HCT116 (cell line): ENCODE measurements around the gene SNTG2. TPM values are rescaled to one million over a fixed set of nuclear protein-coding genes. Genes with fewer than 3 reads are reported as not detected.
A peak's percentile ranks its signal among the peaks of the same experiment; 100 is the strongest.

ENCODE experiments used
- ATAC-seq: fragments of 200-7000 bp; cut with Tn5 transposase; 2 replicates; pipeline ENCODE4 v1.9.1; 2020; ENCODE audit warnings: mild to moderate bottlenecking, moderate library complexity
- BruUV-seq: library from RNA; stranded (reverse); fragments of 400-500 nt; replicated peaks from 2 replicates; lab custom pipeline; 2021; lab: Mats Ljungman, UMichigan
- CTCF ChIA-PET: fragments of 300-600 bp; sonication (Branson Sonifier 250); formaldehyde crosslinking; loops from one replicate; lab custom pipeline; 2021; ENCODE audit warnings: antibody characterized with exemption; lab: Charles Lee
- POLR2A ChIA-PET: fragments of 300-600, 350-600 bp; sonication (Branson Sonifier 250); formaldehyde crosslinking; loops from one replicate; lab custom pipeline; 2021; ENCODE audit warnings: antibody characterized with exemption; lab: Charles Lee
- RAD21 ChIA-PET, 2 experiments: fragments of 300-600 bp; sonication (Branson Sonifier 250); formaldehyde crosslinking; loops; one replicate each; lab custom pipeline; 2023; ENCODE audit warnings: low total read pairs in 2 of 2; ENCODE audit not compliant: uncharacterized antibody in 2 of 2, unreplicated experiment in 2 of 2, low non-redundant PET in 1 of 2; lab: Charles Lee
- DNase-seq: peaks from one replicate; pipeline ENCODE4 v3.0.0-alpha.2; 2010; ENCODE audit warnings: low read depth, low spot score
- H2AFZ ChIP-seq: fragments of 200-600 bp; shearing (Covaris generic), sonication (generic); 2 replicates; pipeline ENCODE4 v1.6.1; 2017; ENCODE audit warnings: low read depth, mixed run types, mixed read lengths, antibody characterized with exemption, low read length; ENCODE audit not compliant: poor library complexity, severe bottlenecking
- H3K27ac ChIP-seq: 2 replicates; pipeline ENCODE4 v1.5.1; 2012; ENCODE audit warnings: low read depth, low read length
- H3K27me3 ChIP-seq: fragments of 200-600 bp; sonication (generic); 2 replicates; pipeline ENCODE4 v1.6.1; 2016; ENCODE audit warnings: mixed run types, low read length, mixed read lengths; ENCODE audit not compliant: insufficient read depth
- H3K36me3 ChIP-seq, 2 experiments: fragments of 200-500 bp in 1 of 2; fragments of 200-600 bp in 1 of 2; sonication (Bioruptor generic) in 1 of 2; sonication (generic) in 1 of 2; 2 replicates each; pipeline versions ENCODE4 v1.5.1 to v1.6.1; 2014 to 2016; ENCODE audit warnings: low read length in 2 of 2, inconsistent platforms in 1 of 2, mixed read lengths in 1 of 2, mixed run types in 1 of 2; ENCODE audit not compliant: insufficient read depth in 2 of 2, control insufficient read depth in 1 of 2
- H3K4me1 ChIP-seq, 2 experiments: fragments of 200-600 bp in 1 of 2; sonication (generic) in 1 of 2; 2 replicates each; pipeline versions ENCODE4 v1.5.1 to v1.6.1; 2012 to 2017; ENCODE audit warnings: low read length in 2 of 2, inconsistent platforms in 1 of 2, mild to moderate bottlenecking in 1 of 2, mixed read lengths in 1 of 2, mixed run types in 1 of 2, moderate library complexity in 1 of 2; ENCODE audit not compliant: insufficient read depth in 2 of 2, control insufficient read depth in 1 of 2
- H3K4me2 ChIP-seq: fragments of 200-600 bp; sonication (generic); 2 replicates; pipeline ENCODE4 v1.6.1; 2017; ENCODE audit warnings: mixed run types, low read length, mixed read lengths
- H3K4me3 ChIP-seq, 2 experiments: fragments of 200-600 bp in 1 of 2; sonication (generic) in 1 of 2; replicated peaks in 1 of 2; 2 replicates each; pipeline ENCODE4 v1.5.1; 2011 to 2016; ENCODE audit warnings: low read length in 2 of 2, control low read depth in 1 of 2, low read depth in 1 of 2, mild to moderate bottlenecking in 1 of 2, mixed read lengths in 1 of 2, mixed run types in 1 of 2
- H3K79me2 ChIP-seq: fragments of 200-600 bp; sonication (generic); 2 replicates; pipeline ENCODE4 v1.6.1; 2017; ENCODE audit warnings: mild to moderate bottlenecking, mixed run types, low read length, moderate library complexity, mixed read lengths; ENCODE audit not compliant: insufficient read depth
- H3K9ac ChIP-seq: fragments of 200-600 bp; sonication (generic); 2 replicates; pipeline ENCODE4 v1.6.1; 2016; ENCODE audit warnings: low read length, mixed read lengths
- H3K9me2 ChIP-seq: fragments of 200-600 bp; sonication (generic), shearing (Covaris generic); 2 replicates; pipeline ENCODE4 v1.6.1; 2017; ENCODE audit warnings: mixed run types, mild to moderate bottlenecking, moderate library complexity; ENCODE audit not compliant: insufficient read depth
- H3K9me3 ChIP-seq, 2 experiments: fragments of 200-500 bp in 1 of 2; fragments of 200-600 bp in 1 of 2; sonication (Bioruptor generic) in 1 of 2; sonication (generic) in 1 of 2; 2 replicates each; pipeline ENCODE4 v1.6.1; 2014 to 2017; ENCODE audit warnings: low read length in 2 of 2, mixed read lengths in 2 of 2, inconsistent platforms in 1 of 2, low read depth in 1 of 2, mild to moderate bottlenecking in 1 of 2, mixed run types in 1 of 2, moderate library complexity in 1 of 2; ENCODE audit not compliant: control insufficient read depth in 1 of 2, insufficient read depth in 1 of 2
- H4K20me1 ChIP-seq: fragments of 200-600 bp; sonication (generic), shearing (Covaris generic); 2 replicates; pipeline ENCODE4 v1.6.1; 2017; ENCODE audit warnings: mixed run types, mild to moderate bottlenecking, moderate library complexity; ENCODE audit not compliant: insufficient read depth
- CBX3 ChIP-seq: IDR thresholded peaks from 2 replicates; pipeline ENCODE4 v1.6.1; 2012; ENCODE audit warnings: low read depth
- CTCF ChIP-seq, 3 experiments: fragments of 200-600 bp in 1 of 3; sonication (generic) in 1 of 3; IDR thresholded peaks in 2 of 3; conservative IDR thresholded peaks in 1 of 3; 2 replicates each; pipeline ENCODE4 v1.5.1; 2012 to 2017; ENCODE audit warnings: low read depth in 2 of 3, low read length in 2 of 3, antibody characterized with exemption in 1 of 3, borderline replicate concordance in 1 of 3, control low read depth in 1 of 3, mild to moderate bottlenecking in 1 of 3, mixed read lengths in 1 of 3, mixed run types in 1 of 3, moderate library complexity in 1 of 3; ENCODE audit not compliant: insufficient read depth in 1 of 3
- EGR1 ChIP-seq: IDR thresholded peaks from 2 replicates; pipeline ENCODE4 v1.6.1; 2012; ENCODE audit warnings: low read depth
- EZH2 ChIP-seq: fragments of 200-600 bp; sonication (generic); IDR thresholded peaks from 2 replicates; pipeline ENCODE4 v1.6.1; 2017; ENCODE audit warnings: antibody characterized with exemption, mixed run types
- FOSL1 ChIP-seq: IDR thresholded peaks from 2 replicates; pipeline ENCODE4 v1.6.1; 2012; ENCODE audit warnings: low read depth
- JUND ChIP-seq: IDR thresholded peaks from 2 replicates; pipeline ENCODE4 v1.6.1; 2012
- POLR2A ChIP-seq: IDR thresholded peaks from 2 replicates; pipeline ENCODE4 v1.7.0; 2011; ENCODE audit warnings: borderline replicate concordance; ENCODE audit not compliant: insufficient read depth, insufficient read length; ENCODE audit errors: extremely low read depth
- POLR2AphosphoS5 ChIP-seq: IDR thresholded peaks from 2 replicates; pipeline ENCODE4 v1.6.1; 2011; ENCODE audit warnings: mild to moderate bottlenecking, low read depth, low read length, moderate library complexity
- RAD21 ChIP-seq: IDR thresholded peaks from 2 replicates; pipeline ENCODE4 v1.6.1; 2012; ENCODE audit warnings: low read depth, mild to moderate bottlenecking
- SP1 ChIP-seq: IDR thresholded peaks from 2 replicates; pipeline ENCODE4 v1.6.1; 2012; ENCODE audit warnings: low read depth
- intact Hi-C: fragments of 100-400 bp; cut with micrococcal nuclease; formaldehyde crosslinking; loops from 2 replicates; pipeline ENCODE4 v1.10.0; 2022
- total RNA-seq: library from RNA; stranded (reverse); gene quantifications from one replicate; pipeline ENCODE4 v1.2.1, GENCODE V29; 2021; ENCODE audit not compliant: unreplicated experiment
- TF ChIP-seq, protein P1 (sequence below): IDR thresholded peaks from 2 replicates; pipeline ENCODE4 v1.6.1; 2012; ENCODE audit warnings: low read depth

The SNTG2 gene
- total RNA-seq, 1 experiment from 2014 or later, result not detected

- no peaks in the 10 kb centered on the region for H3K36me3 ChIP-seq
- H4K20me1 ChIP-seq, result no peaks in the 10 kb centered on the region
- ATAC-seq (0 out of 2 replicates have a peak, but pooled peaks have one; percentile 21), DNase-seq (no peak)
- no peaks in the 10 kb centered on the region for H3K9me2 ChIP-seq
- H3K9me3 ChIP-seq, result no peaks in the 10 kb centered on the region
- ChIA-PET POLR2A (no interaction called here), RAD21 (no interaction called here), CTCF (no interaction called here)
- BruUV-seq, result no TSS peak
- peaks cover 3% of the 10 kb centered on the region; the same call in 1 of the 2 replicates for H3K27me3 ChIP-seq
- no peak overlapping the region for H3K4me2 ChIP-seq
- H3K27ac ChIP-seq, result no peak overlapping the region
- H3K4me3 ChIP-seq, result no peak overlapping the region
- no peak overlapping the region for H3K9ac ChIP-seq
- intact Hi-C loops, result loop anchor here (1.0 kb wide), 1 partner anchor 182 kb away; no protein-coding TSS in a partner anchor
- H2AFZ ChIP-seq, result no peak overlapping the region
- peak; percentile 30 to 56 (median 52); a peak in 4 of 6 replicates for TF ChIP-seq CTCF (IDR thresholded peaks at IDR 0.05 in 2 of 3, conservative IDR thresholded peaks at IDR 0.05 in 1 of 3; ENCODE audit: borderline replicate concordance in 1 of 3, insufficient read depth in 1 of 3, low read depth in 2 of 3, low read length in 2 of 3)
- TF ChIP-seq RAD21, result peak; percentile 52
- TF ChIP-seq EZH2, result no peak
- H3K4me1 ChIP-seq, result no peaks in the 10 kb centered on the region
- H3K79me2 ChIP-seq, result no peaks in the 10 kb centered on the region
These were observed 185.4 kb downstream of the SNTG2 start for GRCh38 chr2:1136067-1136466.

GRCh38 chr2:1136846-1137245, 186.2 kb downstream of the SNTG2 start:
- no TSS peak for BruUV-seq

More at GRCh38 chr2:1136846-1137245, 186.2 kb downstream of the SNTG2 start:
- Histone ChIP-seq H3K9me2 (no peaks in the 10 kb centered on the region), H3K4me1 (no peaks in the 10 kb centered on the region), H3K4me2 (no peak overlapping the region), H2AFZ (no peak overlapping the region), H3K79me2 (no peaks in the 10 kb centered on the region), H3K4me3 (no peak overlapping the region), H3K27ac (no peak overlapping the region)
- intact Hi-C loops, result loop anchor here (1.0 kb wide), 1 partner anchor 183 kb away; no protein-coding TSS in a partner anchor
- no peak for DNase-seq
- POLR2A ChIA-PET, result no interaction called here
- no peak for TF ChIP-seq CBX3
- no peak for TF ChIP-seq RAD21
- TF ChIP-seq SP1, result no peak
- TF ChIP-seq, protein P1, sequence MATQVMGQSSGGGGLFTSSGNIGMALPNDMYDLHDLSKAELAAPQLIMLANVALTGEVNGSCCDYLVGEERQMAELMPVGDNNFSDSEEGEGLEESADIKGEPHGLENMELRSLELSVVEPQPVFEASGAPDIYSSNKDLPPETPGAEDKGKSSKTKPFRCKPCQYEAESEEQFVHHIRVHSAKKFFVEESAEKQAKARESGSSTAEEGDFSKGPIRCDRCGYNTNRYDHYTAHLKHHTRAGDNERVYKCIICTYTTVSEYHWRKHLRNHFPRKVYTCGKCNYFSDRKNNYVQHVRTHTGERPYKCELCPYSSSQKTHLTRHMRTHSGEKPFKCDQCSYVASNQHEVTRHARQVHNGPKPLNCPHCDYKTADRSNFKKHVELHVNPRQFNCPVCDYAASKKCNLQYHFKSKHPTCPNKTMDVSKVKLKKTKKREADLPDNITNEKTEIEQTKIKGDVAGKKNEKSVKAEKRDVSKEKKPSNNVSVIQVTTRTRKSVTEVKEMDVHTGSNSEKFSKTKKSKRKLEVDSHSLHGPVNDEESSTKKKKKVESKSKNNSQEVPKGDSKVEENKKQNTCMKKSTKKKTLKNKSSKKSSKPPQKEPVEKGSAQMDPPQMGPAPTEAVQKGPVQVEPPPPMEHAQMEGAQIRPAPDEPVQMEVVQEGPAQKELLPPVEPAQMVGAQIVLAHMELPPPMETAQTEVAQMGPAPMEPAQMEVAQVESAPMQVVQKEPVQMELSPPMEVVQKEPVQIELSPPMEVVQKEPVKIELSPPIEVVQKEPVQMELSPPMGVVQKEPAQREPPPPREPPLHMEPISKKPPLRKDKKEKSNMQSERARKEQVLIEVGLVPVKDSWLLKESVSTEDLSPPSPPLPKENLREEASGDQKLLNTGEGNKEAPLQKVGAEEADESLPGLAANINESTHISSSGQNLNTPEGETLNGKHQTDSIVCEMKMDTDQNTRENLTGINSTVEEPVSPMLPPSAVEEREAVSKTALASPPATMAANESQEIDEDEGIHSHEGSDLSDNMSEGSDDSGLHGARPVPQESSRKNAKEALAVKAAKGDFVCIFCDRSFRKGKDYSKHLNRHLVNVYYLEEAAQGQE, result no peak
- TF ChIP-seq POLR2AphosphoS5, result no peak
- TF ChIP-seq EGR1, result no peak
- TF ChIP-seq FOSL1, result no peak
- TF ChIP-seq JUND, result no peak
- no peak for TF ChIP-seq POLR2A
- TF ChIP-seq, all 23 proteins: peak for 0
- H3K9ac ChIP-seq, result no peak overlapping the region
- no peak for ATAC-seq
- RAD21 ChIA-PET, result no interaction called here
- H3K9me3 ChIP-seq, result no peaks in the 10 kb centered on the region
- CTCF ChIA-PET, result no interaction called here
- no peaks in the 10 kb centered on the region; the same call in 1 of the 2 replicates for H3K27me3 ChIP-seq
- H3K36me3 ChIP-seq, result no peaks in the 10 kb centered on the region
- no peaks in the 10 kb centered on the region for H4K20me1 ChIP-seq
